WTC11 (cell line): ENCODE measurements around the gene ALDH16A1. TPM values are rescaled to one million over a fixed set of nuclear protein-coding genes. Genes with fewer than 3 reads are reported as not detected.
A peak's percentile ranks its signal among the peaks of the same experiment; 100 is the strongest.

ENCODE experiments used
- ATAC-seq: fragments of 200-7000 bp; cut with Tn5 transposase; 2 replicates; pipeline ENCODE4 v1.10.0; 2021; ENCODE audit warnings: mild to moderate bottlenecking, moderate library complexity
- CTCF ChIA-PET: fragments of 300-600 bp; sonication (Branson Sonifier 250); formaldehyde crosslinking; loops from one replicate; lab custom pipeline; 2021; ENCODE audit warnings: antibody characterized with exemption; lab: Charles Lee
- POLR2A ChIA-PET: fragments of 350-600 bp; sonication (Branson Sonifier 250); formaldehyde crosslinking; loops from one replicate; lab custom pipeline; 2021; ENCODE audit warnings: antibody characterized with exemption; lab: Charles Lee
- DNase-seq: peaks from one replicate; pipeline ENCODE4 v3.0.0; 2021; ENCODE audit warnings: low spot score
- H3K27ac Mint-ChIP-seq: 2 replicates; pipeline ENCODE4 v1.8.0; 2021; ENCODE audit warnings: mixed read lengths
- H3K27me3 Mint-ChIP-seq: 2 replicates; pipeline ENCODE4 v1.8.0; 2021; ENCODE audit warnings: low read depth, mild to moderate bottlenecking, moderate library complexity, mixed read lengths
- H3K36me3 Mint-ChIP-seq: 2 replicates; pipeline ENCODE4 v1.8.0; 2021; ENCODE audit warnings: mixed read lengths
- H3K4me1 Mint-ChIP-seq: 2 replicates; pipeline ENCODE4 v1.8.0; 2022; ENCODE audit warnings: mixed read lengths
- H3K4me3 Mint-ChIP-seq: 2 replicates; pipeline ENCODE4 v1.8.0; 2021; ENCODE audit warnings: mild to moderate bottlenecking, moderate library complexity, mixed read lengths
- H3K9me3 Mint-ChIP-seq: 2 replicates; pipeline ENCODE4 v1.8.0; 2021; ENCODE audit warnings: mixed read lengths
- ARID4B ChIP-seq: sonication (generic); formaldehyde crosslinking; IDR thresholded peaks from 2 replicates; pipeline ENCODE4 v1.8.0; 2023; ENCODE audit warnings: missing genetic modification reagents, mild to moderate bottlenecking, borderline replicate concordance
- FOXK1 ChIP-seq: sonication (generic); formaldehyde crosslinking; IDR thresholded peaks from 2 replicates; pipeline ENCODE4 v1.8.0; 2022; ENCODE audit warnings: mild to moderate bottlenecking, moderate library complexity, missing genetic modification reagents
- HMGXB4 ChIP-seq: sonication (generic); formaldehyde crosslinking; IDR thresholded peaks from 2 replicates; pipeline ENCODE4 v1.8.1; 2023; ENCODE audit warnings: mild to moderate bottlenecking, moderate library complexity, missing genetic modification reagents
- NFE2L1 ChIP-seq: sonication (generic); formaldehyde crosslinking; IDR thresholded peaks from 2 replicates; pipeline ENCODE4 v1.8.1; 2023; ENCODE audit warnings: missing genetic modification reagents
- NFYB ChIP-seq: sonication (generic); formaldehyde crosslinking; conservative IDR thresholded peaks from 2 replicates; pipeline ENCODE4 v1.8.0; 2022; ENCODE audit warnings: low read depth, missing genetic modification reagents
- NR2C2 ChIP-seq: sonication (generic); formaldehyde crosslinking; IDR thresholded peaks from 2 replicates; pipeline ENCODE4 v1.8.0; 2022; ENCODE audit warnings: mild to moderate bottlenecking, missing genetic modification reagents
- NR3C1 ChIP-seq: sonication (generic); formaldehyde crosslinking; conservative IDR thresholded peaks from 2 replicates; pipeline ENCODE4 v1.8.1; 2023; ENCODE audit warnings: low read depth, mild to moderate bottlenecking, missing genetic modification reagents
- PRRX2 ChIP-seq: fragments of 250-450 bp; sonication (Bioruptor Pico); IDR thresholded peaks from 2 replicates; pipeline ENCODE4 v1.8.0; 2021; ENCODE audit warnings: mild to moderate bottlenecking
- SMAD4 ChIP-seq: sonication (generic); formaldehyde crosslinking; IDR thresholded peaks from 2 replicates; pipeline ENCODE4 v1.8.0; 2022; ENCODE audit warnings: mild to moderate bottlenecking, missing genetic modification reagents
- ZNF219 ChIP-seq: sonication (generic); formaldehyde crosslinking; IDR thresholded peaks from 2 replicates; pipeline ENCODE4 v1.8.0; 2023; ENCODE audit warnings: missing genetic modification reagents, mild to moderate bottlenecking, borderline replicate concordance
- ZNF281 ChIP-seq: sonication (generic); formaldehyde crosslinking; IDR thresholded peaks from 2 replicates; pipeline ENCODE4 v1.8.0; 2023; ENCODE audit warnings: mild to moderate bottlenecking, missing genetic modification reagents
- total RNA-seq: library from RNA; stranded (reverse); gene quantifications from 3 replicates; pipeline ENCODE4 v1.2.3, GENCODE V29; 2021
- TF ChIP-seq, protein P1 (sequence below): sonication (generic); formaldehyde crosslinking; IDR thresholded peaks from 2 replicates; pipeline ENCODE4 v1.8.1; 2022; ENCODE audit warnings: mild to moderate bottlenecking, moderate library complexity, missing genetic modification reagents
- TF ChIP-seq, protein P2 (sequence below): sonication (generic); formaldehyde crosslinking; IDR thresholded peaks from 2 replicates; pipeline ENCODE4 v1.8.0; 2022; ENCODE audit warnings: mild to moderate bottlenecking, missing genetic modification reagents
- TF ChIP-seq, protein P3 (sequence below): sonication (generic); formaldehyde crosslinking; IDR thresholded peaks from 2 replicates; pipeline ENCODE4 v1.8.1; 2023; ENCODE audit warnings: mild to moderate bottlenecking, missing genetic modification reagents, moderate library complexity
- TF ChIP-seq, protein P4 (sequence below): fragments of 250-450 bp; sonication (Bioruptor Pico); IDR thresholded peaks from 2 replicates; pipeline ENCODE4 v1.8.0; 2021; ENCODE audit warnings: mild to moderate bottlenecking
- TF ChIP-seq, protein P5 (sequence below): sonication (generic); formaldehyde crosslinking; IDR thresholded peaks from 2 replicates; pipeline ENCODE4 v1.8.1; 2022; ENCODE audit warnings: low read depth, missing genetic modification reagents, borderline replicate concordance

Gene ALDH16A1
- total RNA-seq, 1 experiment from 2014 or later, result 44.3 TPM

DNA sequence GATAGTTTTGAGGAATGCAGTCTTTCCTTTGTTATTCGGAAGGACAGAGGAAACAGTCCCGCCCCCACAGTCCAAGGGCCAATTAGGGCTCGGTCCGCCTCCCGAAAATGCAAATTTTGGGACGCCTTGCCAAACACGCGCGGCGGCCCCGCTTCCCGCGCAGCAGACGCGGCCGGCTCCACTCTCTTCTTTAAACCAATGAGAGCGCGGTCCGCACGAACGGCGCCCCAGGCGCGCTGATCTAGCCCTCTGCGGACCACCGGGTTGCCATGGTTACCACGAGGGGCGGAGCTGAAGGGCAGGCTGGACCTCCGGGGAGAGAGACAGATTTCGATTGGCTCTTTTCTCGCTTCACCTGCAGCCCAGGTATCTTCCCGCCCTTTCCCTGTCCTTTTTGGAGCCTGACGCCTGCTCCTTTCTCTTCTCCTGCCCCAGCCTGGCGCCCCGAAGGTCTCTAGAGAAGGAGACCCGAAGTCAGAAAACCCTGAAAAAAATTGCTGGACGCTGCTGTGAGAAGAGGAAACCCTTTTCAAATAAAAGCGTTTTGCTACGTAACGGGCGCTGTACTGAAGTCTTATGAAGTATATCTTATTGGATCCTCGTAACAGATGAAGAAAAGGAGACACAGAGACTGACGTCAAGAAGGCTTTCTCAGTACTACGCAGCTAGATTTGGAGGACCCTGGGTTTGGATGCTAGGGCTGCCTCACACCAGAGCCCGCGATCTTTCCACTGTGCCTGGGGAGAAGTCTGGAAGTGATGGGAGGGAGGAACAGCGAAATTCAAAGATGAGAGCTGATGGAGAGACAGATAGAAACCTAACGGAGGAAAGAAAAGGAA lies 31.8 kb upstream of the ALDH16A1 start:
- TF ChIP-seq NFE2L1 (CRISPR knock-in tag), result peak; percentile 44; the same call in 1 of the 2 replicates
- TF ChIP-seq, protein P1, sequence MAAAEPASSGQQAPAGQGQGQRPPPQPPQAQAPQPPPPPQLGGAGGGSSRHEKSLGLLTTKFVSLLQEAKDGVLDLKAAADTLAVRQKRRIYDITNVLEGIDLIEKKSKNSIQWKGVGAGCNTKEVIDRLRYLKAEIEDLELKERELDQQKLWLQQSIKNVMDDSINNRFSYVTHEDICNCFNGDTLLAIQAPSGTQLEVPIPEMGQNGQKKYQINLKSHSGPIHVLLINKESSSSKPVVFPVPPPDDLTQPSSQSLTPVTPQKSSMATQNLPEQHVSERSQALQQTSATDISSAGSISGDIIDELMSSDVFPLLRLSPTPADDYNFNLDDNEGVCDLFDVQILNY (CRISPR knock-in tag), result peak; percentile 94
- TF ChIP-seq NFYB (CRISPR knock-in tag), result peak; percentile 46; the same call in 1 of the 2 replicates
- TF ChIP-seq SMAD4 (CRISPR knock-in tag), result no peak
- no peak for TF ChIP-seq ZNF219 (CRISPR knock-in tag)
- TF ChIP-seq FOXK1 (CRISPR knock-in tag), result 0 out of 2 replicates have a peak, but pooled peaks have one; percentile 22
- TF ChIP-seq, protein P2, sequence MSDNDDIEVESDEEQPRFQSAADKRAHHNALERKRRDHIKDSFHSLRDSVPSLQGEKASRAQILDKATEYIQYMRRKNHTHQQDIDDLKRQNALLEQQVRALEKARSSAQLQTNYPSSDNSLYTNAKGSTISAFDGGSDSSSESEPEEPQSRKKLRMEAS (CRISPR knock-in tag), result peak; percentile 85
- DNase-seq, result peak; percentile 100
- H3K27me3 Mint-ChIP-seq, result peaks cover 75% of the 10 kb centered on the region
- POLR2A ChIA-PET, result interaction anchor here (0.6 to 1.4 kb wide), 3 partner anchors 10 to 58 kb away, joined by 3 to 5 read pairs (median 4); partner anchors contain the start of genes DKKL1 and TEAD2
- peaks cover 78% of the 10 kb centered on the region for H3K4me1 Mint-ChIP-seq
- peak; percentile 75 for ATAC-seq
- peak overlapping the region; percentile 49 for H3K4me3 Mint-ChIP-seq
- CTCF ChIA-PET, result interaction anchor here (0.5 to 8.4 kb wide), 16 partner anchors 10 to 1447 kb away, joined by 3 to 120 read pairs (median 5); partner anchors contain the start of genes KASH5 and PIH1D1
- H3K27ac Mint-ChIP-seq, result peak overlapping the region; percentile 84
- no peaks in the 10 kb centered on the region for H3K36me3 Mint-ChIP-seq
- H3K9me3 Mint-ChIP-seq, result no peaks in the 10 kb centered on the region

GRCh38 chr19:49421878-49422202 lies 31.2 kb upstream of the ALDH16A1 start:
- peak overlapping the region; percentile 49; the same call in 1 of the 2 replicates for H3K4me3 Mint-ChIP-seq
- no peak overlapping the region for H3K27ac Mint-ChIP-seq
- no peaks in the 10 kb centered on the region for H3K36me3 Mint-ChIP-seq
- ATAC-seq (no peak), DNase-seq (no peak)
- peaks cover 78% of the 10 kb centered on the region for H3K4me1 Mint-ChIP-seq
- H3K9me3 Mint-ChIP-seq, result no peaks in the 10 kb centered on the region
- ChIA-PET CTCF (interaction anchor here (0.6 to 8.4 kb wide), 24 partner anchors 9 to 223 kb away, joined by 3 to 120 read pairs (median 4); partner anchors contain the start of genes DKKL1, KASH5, PIH1D1 and TEAD2), POLR2A (interaction anchor here (0.6 to 1.4 kb wide), 2 partner anchors 11 to 18 kb away, joined by 3 to 4 read pairs; no protein-coding TSS in a partner anchor)
- H3K27me3 Mint-ChIP-seq, result peaks cover 81% of the 10 kb centered on the region
- TF ChIP-seq, protein P3, sequence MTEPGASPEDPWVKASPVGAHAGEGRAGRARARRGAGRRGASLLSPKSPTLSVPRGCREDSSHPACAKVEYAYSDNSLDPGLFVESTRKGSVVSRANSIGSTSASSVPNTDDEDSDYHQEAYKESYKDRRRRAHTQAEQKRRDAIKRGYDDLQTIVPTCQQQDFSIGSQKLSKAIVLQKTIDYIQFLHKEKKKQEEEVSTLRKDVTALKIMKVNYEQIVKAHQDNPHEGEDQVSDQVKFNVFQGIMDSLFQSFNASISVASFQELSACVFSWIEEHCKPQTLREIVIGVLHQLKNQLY (CRISPR knock-in tag), result no peak
- TF ChIP-seq PRRX2 (CRISPR knock-in tag), result no peak
- TF ChIP-seq SMAD4 (CRISPR knock-in tag), result no peak
- TF ChIP-seq, protein P4, sequence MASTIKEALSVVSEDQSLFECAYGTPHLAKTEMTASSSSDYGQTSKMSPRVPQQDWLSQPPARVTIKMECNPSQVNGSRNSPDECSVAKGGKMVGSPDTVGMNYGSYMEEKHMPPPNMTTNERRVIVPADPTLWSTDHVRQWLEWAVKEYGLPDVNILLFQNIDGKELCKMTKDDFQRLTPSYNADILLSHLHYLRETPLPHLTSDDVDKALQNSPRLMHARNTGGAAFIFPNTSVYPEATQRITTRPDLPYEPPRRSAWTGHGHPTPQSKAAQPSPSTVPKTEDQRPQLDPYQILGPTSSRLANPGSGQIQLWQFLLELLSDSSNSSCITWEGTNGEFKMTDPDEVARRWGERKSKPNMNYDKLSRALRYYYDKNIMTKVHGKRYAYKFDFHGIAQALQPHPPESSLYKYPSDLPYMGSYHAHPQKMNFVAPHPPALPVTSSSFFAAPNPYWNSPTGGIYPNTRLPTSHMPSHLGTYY (CRISPR knock-in tag), result no peak
- TF ChIP-seq NR2C2 (CRISPR knock-in tag), result no peak
- TF ChIP-seq NR3C1 (CRISPR knock-in tag), result no peak
- no peak for TF ChIP-seq ARID4B (CRISPR knock-in tag)
- TF ChIP-seq ZNF281 (CRISPR knock-in tag), result no peak
- no peak for TF ChIP-seq HMGXB4 (CRISPR knock-in tag)
- TF ChIP-seq, protein P5, sequence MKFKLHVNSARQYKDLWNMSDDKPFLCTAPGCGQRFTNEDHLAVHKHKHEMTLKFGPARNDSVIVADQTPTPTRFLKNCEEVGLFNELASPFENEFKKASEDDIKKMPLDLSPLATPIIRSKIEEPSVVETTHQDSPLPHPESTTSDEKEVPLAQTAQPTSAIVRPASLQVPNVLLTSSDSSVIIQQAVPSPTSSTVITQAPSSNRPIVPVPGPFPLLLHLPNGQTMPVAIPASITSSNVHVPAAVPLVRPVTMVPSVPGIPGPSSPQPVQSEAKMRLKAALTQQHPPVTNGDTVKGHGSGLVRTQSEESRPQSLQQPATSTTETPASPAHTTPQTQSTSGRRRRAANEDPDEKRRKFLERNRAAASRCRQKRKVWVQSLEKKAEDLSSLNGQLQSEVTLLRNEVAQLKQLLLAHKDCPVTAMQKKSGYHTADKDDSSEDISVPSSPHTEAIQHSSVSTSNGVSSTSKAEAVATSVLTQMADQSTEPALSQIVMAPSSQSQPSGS (CRISPR knock-in tag), result no peak
